Hypothalamus (tissue), 51 donors: ENCODE results near the gene TFDP2.
"Not testable (repeated sequence)": the region's sequence is repeated elsewhere in the genome, so short reads cannot be mapped to it uniquely, and the experiment has no call there.

Source experiments
- DNase-seq, 51 donors: peaks; one replicate each; lab custom pipeline; 2025; lab: John Stamatoyannopoulos, UW

Gene TFDP2

DNA sequence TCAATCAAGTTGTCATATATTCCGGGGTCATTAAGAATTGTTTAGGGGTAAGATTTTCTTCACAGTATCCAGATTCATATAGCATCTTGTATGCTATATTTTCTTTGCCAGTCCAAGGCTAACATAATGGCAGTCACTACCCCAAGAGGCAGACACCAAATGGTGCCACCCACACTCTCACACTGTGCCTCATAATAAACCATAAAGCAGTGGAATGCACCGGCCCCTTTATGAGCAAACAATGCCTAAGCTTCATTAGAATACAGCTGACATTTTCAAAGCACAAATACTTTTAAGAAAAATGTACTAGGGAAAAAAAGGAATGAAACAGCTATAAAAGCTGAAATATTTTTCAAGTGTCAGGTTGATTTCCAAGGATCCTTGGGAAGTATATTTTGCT is 121.6 kb downstream of the TFDP2 start:
- DNase-seq: peak in 3 of 51 donors; percentile 0 to 3 (median 1)

DNA sequence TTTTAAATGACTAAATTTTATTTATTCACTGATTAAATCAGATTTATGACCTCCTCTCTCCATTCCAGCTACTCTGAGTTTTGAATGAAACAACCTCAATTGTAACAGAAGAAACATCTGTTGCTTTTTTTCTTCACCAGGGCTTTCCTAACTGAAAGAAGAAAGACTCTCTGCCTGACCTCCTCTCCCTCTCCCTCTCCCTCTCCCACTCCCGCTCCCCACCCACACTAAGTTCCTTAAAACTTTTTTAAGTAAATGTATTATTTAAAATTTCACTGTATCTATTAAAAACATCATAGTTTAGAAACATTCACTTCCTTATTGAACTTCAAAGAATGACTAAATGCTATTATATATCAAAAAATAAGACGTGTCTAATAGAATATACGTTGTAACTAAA is 122.0 kb downstream of the TFDP2 start:
- no peak for DNase-seq

DNA sequence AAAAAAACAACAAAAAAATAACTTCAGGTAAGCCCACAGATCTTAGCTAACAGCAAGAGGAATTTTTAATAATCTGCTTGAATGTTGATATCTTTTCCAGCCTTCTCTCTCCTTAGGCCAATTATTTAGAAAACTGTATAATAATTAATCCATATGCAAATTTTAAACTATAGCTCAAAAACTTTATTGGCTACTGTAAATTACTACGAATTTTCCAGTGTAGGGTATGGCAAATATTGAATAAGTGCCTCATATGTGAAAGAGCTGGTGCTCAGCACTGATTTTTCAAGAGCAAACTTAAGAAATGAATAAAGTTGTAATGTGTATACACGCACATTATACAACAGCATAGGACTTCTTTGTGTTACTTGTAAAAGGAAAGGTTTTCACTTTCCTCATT is 123.0 kb downstream of the TFDP2 start:
- DNase-seq: no peak

DNA sequence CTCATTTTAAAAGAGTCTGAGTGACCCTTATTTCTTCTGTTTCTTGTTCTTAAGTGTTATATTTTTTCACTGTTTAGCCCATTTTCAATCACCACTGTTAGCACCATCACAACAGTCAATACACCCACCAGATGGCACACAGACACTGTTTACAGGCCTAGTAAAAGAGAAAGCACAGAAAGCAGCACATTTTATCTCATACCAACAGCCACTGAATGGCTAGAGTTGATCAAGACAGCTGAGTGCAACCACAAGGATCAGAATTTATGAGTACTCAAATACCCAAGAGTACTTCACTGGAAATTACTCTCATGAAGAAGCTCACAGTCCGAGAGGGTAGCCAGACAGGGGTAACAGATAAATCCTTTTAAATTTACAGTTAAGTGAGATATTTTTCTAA is 127.0 kb downstream of the TFDP2 start:
- peak in 2 of 51 donors; percentile 1 to 13 for DNase-seq

DNA sequence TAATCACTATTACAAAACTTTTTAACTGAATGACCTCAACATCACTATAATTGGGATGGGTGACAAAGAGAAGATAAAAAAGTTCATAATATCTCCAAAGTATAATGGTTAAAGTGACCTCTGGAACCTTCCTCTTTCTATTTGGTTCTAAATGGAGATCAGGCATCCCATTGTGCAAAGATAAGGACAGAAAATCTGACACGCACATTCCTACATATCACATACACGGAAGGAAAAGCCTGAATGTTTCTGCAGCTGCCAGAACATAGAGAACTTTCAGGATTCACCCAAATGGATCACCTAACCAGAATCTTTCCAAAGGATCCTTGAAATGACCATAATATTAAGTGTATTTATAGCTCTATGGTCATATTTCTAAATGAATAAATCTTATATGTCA is 128.2 kb downstream of the TFDP2 start:
- no peak for DNase-seq

DNA sequence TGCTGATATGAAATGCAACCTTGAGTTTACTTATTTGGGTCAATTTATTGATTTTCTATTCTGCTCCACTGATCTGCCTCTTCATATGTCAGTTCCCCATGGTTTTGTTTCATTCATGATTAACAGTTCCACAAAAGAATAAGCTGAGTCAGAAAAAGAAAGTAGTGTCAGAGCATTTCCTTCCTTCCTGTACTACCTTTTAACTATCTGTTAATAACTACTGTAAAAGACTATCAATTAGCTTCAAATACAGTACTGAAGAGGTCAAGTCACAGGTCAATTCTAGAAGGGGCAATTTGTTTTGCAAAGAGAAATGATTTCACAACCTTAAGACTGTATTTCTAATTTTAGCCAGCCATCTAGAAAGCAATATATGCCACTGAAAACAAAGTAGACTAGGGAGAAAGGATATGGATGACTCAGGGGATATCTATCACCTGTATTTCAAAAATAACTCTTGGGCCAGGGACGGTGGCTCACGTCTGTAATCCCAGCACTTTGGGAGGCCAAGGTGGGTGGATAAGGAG is 129.5 kb downstream of the TFDP2 start:
- no peak for DNase-seq

DNA sequence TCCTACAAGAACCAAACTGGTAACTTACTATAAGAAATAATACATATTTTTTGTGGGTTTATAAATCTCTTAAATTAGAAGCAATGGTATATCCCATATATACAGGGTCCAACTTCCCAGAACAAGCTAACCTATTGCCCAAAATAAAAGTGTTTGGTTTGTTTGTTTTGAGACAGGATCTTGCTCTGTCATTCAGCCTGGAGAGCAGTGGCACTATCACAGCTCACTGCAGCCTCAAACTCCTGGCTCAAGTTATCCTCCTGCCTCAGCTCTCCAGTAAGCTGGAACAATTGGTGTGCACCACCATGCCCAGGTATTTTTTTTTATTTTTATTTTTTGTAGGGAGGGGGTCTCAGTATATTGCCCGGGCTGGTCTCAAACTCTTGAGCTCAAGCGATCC is 135.4 kb downstream of the TFDP2 start:
- no peak for DNase-seq

DNA sequence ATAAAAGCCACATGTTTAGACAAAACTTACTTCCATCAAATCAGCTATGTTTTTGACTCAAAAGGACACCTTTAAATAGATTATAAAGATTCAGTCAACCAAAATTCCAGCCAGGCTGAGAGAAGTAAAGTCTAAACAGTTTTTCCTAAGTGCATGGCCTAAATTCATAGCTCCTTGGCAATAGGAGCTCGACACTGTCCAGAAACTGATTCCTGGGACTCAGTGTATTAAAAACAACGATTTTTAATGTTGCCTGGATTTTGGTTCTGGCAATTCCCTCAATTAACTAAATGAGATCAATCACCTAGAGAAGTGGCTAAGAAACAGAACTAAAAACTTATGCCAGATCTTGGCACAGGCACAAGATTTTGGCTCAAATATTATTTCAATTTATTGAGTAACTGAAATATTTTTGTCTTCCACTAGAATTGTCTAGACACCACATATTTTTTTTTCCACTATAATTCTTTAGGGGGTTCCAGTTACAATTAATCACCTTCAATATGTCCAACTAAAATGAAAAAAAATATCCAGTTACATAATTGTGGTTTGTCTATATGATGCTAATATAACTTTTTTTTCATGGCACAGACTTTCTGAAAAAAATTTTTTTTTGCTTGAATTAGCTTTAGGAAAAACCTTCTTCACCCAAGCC is 135.9 kb downstream of the TFDP2 start:
- DNase-seq: no peak

DNA sequence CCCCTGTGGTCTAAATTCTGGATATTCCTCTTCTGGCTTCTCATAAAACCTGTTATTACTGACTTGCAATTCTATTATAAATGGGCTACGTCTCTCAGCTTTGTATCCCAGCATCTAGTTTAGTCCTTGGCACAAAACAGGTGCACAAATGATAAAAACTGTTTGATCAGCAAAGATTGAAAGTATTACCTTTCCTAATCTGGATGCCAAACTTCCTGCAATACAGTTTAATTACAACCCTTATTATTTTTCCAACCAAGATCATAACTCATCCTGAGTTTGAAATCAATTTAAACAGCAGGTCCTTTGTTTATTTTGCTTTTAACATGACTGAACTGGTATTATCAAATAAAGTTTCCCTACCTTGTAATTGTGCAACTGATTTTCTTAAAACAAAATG is 140.3 kb downstream of the TFDP2 start:
- no peak for DNase-seq

DNA sequence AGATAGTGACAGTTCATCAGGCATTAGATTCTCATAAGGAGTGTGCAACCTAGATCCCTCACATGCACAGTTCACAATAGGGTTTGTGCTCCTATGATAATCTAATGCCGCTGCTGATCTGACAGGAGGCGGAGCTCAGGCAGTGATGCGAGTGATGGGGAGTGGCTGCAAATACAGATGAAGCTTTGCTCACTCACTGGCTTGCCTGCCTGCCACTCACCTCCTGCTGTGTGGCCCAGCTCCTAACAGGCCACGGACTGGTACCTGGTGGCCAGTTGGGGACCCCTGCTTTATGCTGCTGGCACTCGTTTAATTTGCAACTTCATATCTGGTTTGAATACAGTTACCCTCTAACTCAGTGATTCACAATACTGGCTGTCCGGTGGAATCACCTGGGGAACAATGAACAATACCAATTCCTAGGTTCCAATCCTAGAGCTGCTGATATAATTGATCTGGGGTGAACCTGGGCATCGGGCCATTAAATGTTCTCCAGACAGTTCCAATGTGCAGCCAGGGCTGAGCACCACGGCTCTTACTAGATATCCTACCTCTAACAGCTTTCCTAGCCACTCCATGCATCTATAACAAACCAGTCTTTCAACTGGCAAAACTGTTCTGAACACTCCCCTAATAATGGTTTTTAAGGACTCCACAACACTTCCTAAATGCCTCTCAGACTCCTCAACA is 141.5 kb downstream of the TFDP2 start:
- DNase-seq: no peak

DNA sequence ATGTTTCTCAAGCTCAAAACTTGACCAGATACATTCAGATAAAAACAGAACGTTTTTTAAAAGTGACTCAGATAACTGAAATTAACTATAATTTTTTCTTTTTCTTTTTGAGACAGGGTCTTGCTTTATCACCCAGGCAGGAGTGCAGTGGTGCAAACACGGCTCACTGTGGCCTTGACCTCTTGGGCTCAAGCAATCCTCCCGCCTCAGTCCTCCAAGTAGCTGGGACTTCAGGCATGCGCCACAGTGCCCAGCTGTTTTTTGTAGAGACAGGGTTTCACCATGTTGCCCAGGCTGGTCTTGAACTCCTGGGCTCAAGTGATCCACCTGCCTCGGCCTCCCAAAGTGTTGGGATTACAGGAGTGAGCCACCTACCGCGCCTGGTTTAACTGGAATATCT is 144.4 kb downstream of the TFDP2 start:
- not testable (repeated sequence) for DNase-seq

DNA sequence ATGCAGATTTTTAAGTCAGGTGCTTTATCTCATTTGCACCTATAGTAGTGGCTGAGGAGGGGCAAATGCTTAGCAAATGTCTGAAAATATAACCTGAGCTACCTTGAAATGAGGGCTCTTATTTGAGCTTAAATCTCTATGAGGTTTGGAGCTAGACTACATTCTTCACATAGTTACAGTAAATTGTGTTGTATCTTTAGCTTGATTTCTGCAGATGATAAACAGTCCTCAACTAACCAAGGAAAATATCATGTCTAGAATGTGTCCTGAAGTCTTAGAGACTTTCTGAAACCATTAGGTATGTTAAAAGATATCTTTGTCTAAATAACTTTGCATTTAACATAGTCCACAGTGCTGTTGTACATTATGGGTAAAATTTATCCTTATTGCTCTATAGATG is 145.3 kb downstream of the TFDP2 start:
- no peak for DNase-seq

DNA sequence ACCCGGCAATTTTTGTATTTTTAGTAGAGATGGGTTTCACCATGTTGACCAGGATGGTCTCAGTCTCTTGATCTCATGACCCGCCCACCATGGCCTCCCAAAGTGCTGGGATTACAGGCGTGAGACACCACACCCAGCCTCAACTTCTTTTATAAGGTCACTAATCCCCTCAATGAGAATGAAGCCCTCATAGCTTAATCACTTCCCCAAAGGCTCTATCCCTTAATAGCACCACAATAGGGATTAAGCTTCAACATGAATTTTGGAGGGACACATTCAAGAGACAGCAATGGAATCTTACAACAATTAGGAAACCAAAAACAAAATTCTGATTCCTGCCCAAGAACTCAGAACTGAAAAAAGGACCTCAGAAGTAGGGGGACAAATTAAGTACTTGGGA is 146.1 kb downstream of the TFDP2 start:
- DNase-seq: no peak

DNA sequence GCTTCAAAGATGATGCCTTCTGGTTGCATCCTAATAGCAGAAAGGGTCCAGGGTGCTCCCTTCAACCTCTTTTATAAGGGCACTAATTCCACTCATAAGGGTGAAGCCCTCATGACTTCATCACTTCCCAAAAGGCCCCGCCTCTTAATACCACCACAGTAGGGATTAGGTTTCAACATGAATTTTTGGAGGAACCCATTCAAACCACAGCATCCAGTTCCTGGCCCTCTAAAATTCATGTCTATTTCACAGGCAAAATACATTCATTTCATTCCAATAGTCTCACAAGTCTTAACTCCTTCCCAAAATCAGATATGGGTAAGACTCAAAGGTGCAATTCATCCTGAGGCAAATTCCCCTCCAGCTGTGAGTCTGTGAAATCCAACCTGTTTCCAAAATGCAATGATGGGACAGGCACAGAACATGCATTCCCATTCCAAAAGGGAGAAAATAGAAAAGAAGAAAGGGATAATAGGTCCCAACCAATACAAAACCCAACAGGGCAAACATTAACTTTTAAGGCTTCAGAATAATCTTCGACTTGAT is 148.9 kb downstream of the TFDP2 start:
- no peak for DNase-seq

DNA sequence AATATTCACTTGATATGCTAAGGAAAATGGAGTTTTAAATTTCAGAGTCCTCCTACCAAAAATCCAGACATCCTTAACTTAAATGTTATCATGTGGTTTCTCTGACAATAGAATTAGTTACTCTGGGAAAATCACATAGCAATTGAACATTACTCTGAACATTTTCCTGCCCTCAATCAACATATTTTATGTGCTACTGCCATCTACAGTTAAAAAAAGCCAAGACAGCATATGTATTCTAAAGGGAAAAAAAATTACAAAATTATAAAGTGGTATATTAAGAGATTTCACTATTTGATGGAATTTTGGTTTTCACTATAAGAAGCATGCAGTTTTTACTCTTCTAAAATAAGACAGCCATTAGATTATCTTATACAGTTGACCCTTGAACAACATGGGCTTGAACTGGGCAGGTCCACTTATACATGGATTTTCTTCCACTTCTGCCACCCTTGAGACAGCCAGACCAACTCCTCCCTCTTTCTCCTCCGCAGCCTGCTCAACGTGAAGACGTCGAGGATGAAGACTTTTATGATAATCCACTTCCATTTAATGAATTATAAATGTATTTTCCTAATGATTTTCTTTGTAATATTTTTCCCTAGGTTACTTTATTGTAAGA is 150.6 kb downstream of the TFDP2 start:
- DNase-seq: no peak

DNA sequence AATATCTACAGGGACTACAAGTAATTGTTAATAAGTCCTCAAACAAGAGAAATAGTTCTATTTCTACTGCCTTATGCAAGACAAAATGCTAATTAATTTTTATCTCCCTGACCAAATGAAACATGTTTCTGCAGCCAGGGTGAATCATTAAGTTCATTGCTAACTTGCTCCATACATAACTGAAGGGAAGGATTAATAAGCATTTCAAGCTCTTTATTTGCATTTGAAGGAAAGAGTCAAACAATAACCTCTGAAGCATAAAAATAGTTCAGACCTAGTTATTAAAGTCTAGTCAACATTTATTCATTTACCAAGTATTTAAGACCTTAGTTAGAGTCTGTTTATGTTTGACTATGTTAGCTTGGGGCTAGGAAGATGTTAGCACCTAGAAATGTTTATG is 152.9 kb downstream of the TFDP2 start:
- no peak for DNase-seq

DNA sequence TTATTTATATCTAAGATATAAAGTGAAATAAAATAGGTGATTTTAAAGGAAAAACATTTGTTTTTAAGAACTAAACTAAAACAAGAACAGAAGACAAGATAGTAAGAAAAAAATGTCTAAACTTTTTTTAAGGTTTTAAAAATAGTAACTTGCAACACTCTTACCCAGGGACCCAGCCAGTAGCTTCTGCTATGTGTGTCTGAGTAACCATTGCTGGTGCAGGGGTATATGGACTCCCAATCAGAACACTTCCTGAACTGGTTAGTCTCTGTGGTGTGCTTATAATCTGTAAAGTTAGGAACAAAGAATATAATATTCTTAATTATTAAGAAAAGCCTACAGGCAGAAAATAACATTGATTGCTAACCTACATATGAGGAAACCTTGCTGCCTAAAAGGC is 154.5 kb downstream of the TFDP2 start:
- no peak for DNase-seq

DNA sequence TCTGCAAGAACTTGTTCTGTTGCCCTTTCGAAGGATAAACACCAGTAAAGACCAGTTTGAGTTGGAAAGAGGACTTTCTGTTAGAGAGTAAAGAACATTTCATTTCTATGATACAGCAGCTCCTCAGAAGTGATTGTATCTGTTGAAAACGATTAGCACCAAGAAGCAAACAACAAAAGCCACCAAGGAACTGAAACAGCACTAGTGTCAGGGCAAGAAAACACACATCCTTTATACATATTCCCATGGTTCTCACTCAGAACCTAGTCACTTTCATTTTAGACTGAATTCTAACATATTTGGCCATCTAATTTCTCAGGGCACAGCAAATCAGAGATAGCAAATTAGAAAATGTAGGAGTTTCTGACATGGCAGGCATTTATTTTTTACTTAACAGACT is 156.8 kb downstream of the TFDP2 start:
- DNase-seq: no peak

DNA sequence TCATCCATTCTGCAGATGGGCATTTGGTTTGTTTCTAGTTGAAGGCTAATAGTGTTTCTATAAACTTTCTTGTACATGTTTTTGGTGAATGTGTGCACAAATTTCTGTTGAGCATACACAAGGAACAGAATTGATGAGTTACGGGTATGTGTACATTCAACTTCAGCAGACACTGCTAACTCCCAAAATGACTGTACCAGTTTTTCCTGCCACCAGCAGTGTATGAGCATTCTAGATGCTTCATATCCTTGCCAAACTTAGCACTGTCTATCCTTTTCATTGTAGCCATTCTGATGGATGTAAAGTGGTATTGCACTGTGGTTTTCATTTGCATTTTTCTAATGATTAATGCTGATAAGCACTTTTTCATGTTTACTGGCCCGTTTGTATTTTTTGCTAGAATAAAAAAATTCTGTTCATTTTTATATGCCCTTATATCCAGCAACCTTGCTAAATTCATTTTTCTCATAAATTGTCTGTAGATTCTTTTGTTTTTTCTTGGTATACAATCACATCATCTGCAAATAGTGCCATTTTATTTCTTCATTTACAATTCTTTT is 162.7 kb downstream of the TFDP2 start:
- no peak for DNase-seq

DNA sequence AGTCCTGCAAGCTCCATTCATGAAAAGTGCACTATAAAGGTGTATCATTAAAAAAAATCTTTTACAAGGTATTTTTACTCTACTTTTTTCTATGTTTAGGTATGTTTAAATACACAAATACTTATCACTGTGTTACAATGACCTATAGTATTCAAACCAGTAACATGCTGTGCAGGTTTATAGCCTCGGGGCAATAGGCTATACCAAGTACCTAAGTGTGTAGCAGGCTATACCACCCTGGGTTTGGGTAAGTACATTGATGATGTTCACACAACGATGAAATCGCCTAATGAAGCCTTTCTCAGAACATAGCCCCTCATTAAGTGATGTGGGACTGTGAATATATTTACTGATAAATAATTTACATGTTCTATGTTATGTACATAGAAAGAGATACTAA is 168.3 kb downstream of the TFDP2 start:
- DNase-seq: no peak

DNA sequence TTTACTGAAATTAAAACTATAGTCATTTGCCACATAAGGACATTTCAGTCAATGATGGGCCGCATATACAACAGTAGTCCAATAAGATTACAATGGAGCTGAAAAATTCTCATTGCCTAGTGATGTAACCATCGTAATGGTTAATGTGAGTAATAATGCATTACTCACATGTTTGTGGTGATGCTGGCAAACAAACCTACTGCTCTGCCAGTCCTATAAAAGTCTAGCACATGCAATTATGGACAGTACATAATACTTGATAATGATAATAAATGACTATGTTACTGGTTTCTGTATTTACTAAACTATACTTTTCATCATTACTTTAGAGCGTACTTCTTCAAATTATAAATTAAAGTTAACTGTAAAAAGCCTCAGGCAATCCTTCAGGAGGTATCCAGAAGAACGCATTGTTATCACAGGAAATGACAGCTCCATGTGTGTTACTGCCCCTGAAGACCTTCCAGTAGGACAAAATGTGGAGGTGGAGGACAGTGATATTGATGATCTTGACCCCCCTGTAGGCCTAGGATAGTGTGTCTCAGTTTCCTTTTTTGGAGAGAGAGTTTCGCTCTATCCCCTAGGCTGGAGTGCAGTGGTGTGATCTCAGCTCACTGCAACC is 170.2 kb downstream of the TFDP2 start:
- no peak for DNase-seq
